Endodermal cell (in vitro differentiated cells): ENCODE data around the gene HOTAIR. TPM values are rescaled to one million over a fixed set of nuclear protein-coding genes. Genes with fewer than 3 reads are reported as not detected.

Experiments used
- DNase-seq: peaks from one replicate; pipeline ENCODE4 v3.0.0-alpha.2; 2017
- H3K27ac ChIP-seq: 2 replicates; pipeline ENCODE4 v1.5.1; 2013; ENCODE audit warnings: mild to moderate bottlenecking, low read depth, low read length, moderate library complexity
- H3K27me3 ChIP-seq: 2 replicates; pipeline ENCODE4 v1.6.1; 2013; ENCODE audit warnings: mild to moderate bottlenecking, low read length, moderate library complexity; ENCODE audit not compliant: insufficient read depth, control insufficient read depth, poor library complexity, severe bottlenecking
- H3K36me3 ChIP-seq: 2 replicates; pipeline ENCODE4 v1.7.0; 2013; ENCODE audit warnings: mild to moderate bottlenecking, low read length, moderate library complexity; ENCODE audit not compliant: control insufficient read depth, insufficient read depth
- H3K4me1 ChIP-seq: one replicate; pipeline ENCODE4 v1.7.0; 2013; ENCODE audit warnings: low read length; ENCODE audit not compliant: control insufficient read depth, insufficient read depth
- H3K4me3 ChIP-seq: 2 replicates; pipeline ENCODE4 v1.5.1; 2013; ENCODE audit warnings: mild to moderate bottlenecking, low read length, moderate library complexity
- H3K9ac ChIP-seq: 2 replicates; pipeline ENCODE4 v1.6.1; 2013; ENCODE audit warnings: mild to moderate bottlenecking, low read length, moderate library complexity; ENCODE audit not compliant: poor library complexity, severe bottlenecking; ENCODE audit errors: extremely low read depth
- H3K9me3 ChIP-seq: 2 replicates; pipeline ENCODE4 v1.6.1; 2013; ENCODE audit warnings: mild to moderate bottlenecking, low read length, moderate library complexity; ENCODE audit not compliant: control insufficient read depth
- H3K27ac Mint-ChIP-seq: 2 replicates; pipeline ENCODE4 v1.8.0; 2020; ENCODE audit warnings: mixed read lengths
- H3K27me3 Mint-ChIP-seq: 2 replicates; pipeline ENCODE4 v1.8.0; 2021; ENCODE audit warnings: mild to moderate bottlenecking, mixed read lengths; ENCODE audit not compliant: insufficient read depth
- H3K36me3 Mint-ChIP-seq: 2 replicates; pipeline ENCODE4 v1.8.0; 2020; ENCODE audit warnings: low read depth, mixed read lengths
- H3K4me1 Mint-ChIP-seq: 2 replicates; pipeline ENCODE4 v1.8.0; 2020; ENCODE audit warnings: mixed read lengths
- H3K4me3 Mint-ChIP-seq: 2 replicates; pipeline ENCODE4 v1.8.0; 2020; ENCODE audit warnings: mild to moderate bottlenecking, moderate library complexity, mixed read lengths
- H3K9me3 Mint-ChIP-seq: 2 replicates; pipeline ENCODE4 v1.8.0; 2020; ENCODE audit warnings: mild to moderate bottlenecking, mixed read lengths
- WGBS, 2 experiments: methylation state at CpG; one replicate each; pipeline versions ENCODE4 v1.1.5 to v1.1.7; 2013; ENCODE audit warnings: missing lambda C conversion rate in 2 of 2, mixed read lengths in 1 of 2; ENCODE audit not compliant: insufficient coverage in 1 of 2, insufficient read length in 1 of 2; 5-methylcytosine and 5-hydroxymethylcytosine counted together
- total RNA-seq, 2 donors: library from RNA; stranded (reverse); fragmentation: NEBNext Ultra II Directional in 1 of 2; extraction: Animal tissue kit (Norgen Biotek cat#: 25700) in 1 of 2; gene quantifications; 2 replicates in 1 of 2; 3 replicates in 1 of 2; pipeline ENCODE4 v1.2.1, GENCODE V29; 2021
- TF ChIP-seq, protein P1 (sequence below): fragments of 200-600 bp; sonication (generic); conservative IDR thresholded peaks from 2 replicates; pipeline ENCODE4 v1.5.0; 2021; ENCODE audit warnings: antibody characterized with exemption, mild to moderate bottlenecking

HOTAIR gene
- total RNA-seq, 2 donors from 2014 or later = not detected

GRCh38 chr12:53983950-53984572, 9.3 kb upstream of the HOTAIR start:
- no peak overlapping the region for H3K27ac Mint-ChIP-seq

DNA sequence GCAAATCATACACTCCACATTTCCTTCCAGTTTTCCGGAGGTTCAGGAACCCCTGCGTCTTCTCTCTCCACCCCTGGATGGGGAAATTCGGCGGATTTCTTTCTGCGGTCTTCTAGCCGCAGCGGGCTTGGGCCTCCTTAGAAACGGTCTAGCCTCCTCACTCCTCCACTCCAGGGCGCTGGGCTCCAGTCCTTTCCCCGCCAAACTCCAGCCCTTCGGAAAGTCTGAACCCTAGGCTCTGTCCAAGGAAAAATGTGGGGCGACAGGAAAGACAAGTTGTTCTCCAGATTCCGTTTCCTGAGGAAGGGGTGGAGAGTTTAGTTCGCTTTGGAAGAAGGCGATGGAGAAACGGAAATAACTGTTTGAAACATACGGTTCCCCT, 8.8 kb upstream of the HOTAIR start:
- H3K4me3 Mint-ChIP-seq = no peak overlapping the region

More at GRCh38 chr12:53983950-53984572, 9.3 kb upstream of the HOTAIR start:
- Histone ChIP-seq H3K9me3 (peaks cover 8% of the 10 kb centered on the region), H3K36me3 (no peaks in the 10 kb centered on the region), H3K9ac (no peak overlapping the region), H3K4me1 (no peaks in the 10 kb centered on the region), H3K27me3 (peaks cover 100% of the 10 kb centered on the region), H3K27ac (no peak overlapping the region), H3K4me3 (no peak overlapping the region)
- no peaks in the 10 kb centered on the region for H3K4me1 Mint-ChIP-seq
- peaks cover 100% of the 10 kb centered on the region for H3K27me3 Mint-ChIP-seq
- peaks cover 16% of the 10 kb centered on the region for H3K9me3 Mint-ChIP-seq
- no peaks in the 10 kb centered on the region for H3K36me3 Mint-ChIP-seq
- peak; percentile 68 for DNase-seq
- H3K4me3 Mint-ChIP-seq = no peak overlapping the region
- WGBS, 2 experiments = 26 to 28% methylated on average over 18 to 30 of the region's 30 CpGs
- TF ChIP-seq, protein P1, sequence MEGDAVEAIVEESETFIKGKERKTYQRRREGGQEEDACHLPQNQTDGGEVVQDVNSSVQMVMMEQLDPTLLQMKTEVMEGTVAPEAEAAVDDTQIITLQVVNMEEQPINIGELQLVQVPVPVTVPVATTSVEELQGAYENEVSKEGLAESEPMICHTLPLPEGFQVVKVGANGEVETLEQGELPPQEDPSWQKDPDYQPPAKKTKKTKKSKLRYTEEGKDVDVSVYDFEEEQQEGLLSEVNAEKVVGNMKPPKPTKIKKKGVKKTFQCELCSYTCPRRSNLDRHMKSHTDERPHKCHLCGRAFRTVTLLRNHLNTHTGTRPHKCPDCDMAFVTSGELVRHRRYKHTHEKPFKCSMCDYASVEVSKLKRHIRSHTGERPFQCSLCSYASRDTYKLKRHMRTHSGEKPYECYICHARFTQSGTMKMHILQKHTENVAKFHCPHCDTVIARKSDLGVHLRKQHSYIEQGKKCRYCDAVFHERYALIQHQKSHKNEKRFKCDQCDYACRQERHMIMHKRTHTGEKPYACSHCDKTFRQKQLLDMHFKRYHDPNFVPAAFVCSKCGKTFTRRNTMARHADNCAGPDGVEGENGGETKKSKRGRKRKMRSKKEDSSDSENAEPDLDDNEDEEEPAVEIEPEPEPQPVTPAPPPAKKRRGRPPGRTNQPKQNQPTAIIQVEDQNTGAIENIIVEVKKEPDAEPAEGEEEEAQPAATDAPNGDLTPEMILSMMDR = no peak

DNA sequence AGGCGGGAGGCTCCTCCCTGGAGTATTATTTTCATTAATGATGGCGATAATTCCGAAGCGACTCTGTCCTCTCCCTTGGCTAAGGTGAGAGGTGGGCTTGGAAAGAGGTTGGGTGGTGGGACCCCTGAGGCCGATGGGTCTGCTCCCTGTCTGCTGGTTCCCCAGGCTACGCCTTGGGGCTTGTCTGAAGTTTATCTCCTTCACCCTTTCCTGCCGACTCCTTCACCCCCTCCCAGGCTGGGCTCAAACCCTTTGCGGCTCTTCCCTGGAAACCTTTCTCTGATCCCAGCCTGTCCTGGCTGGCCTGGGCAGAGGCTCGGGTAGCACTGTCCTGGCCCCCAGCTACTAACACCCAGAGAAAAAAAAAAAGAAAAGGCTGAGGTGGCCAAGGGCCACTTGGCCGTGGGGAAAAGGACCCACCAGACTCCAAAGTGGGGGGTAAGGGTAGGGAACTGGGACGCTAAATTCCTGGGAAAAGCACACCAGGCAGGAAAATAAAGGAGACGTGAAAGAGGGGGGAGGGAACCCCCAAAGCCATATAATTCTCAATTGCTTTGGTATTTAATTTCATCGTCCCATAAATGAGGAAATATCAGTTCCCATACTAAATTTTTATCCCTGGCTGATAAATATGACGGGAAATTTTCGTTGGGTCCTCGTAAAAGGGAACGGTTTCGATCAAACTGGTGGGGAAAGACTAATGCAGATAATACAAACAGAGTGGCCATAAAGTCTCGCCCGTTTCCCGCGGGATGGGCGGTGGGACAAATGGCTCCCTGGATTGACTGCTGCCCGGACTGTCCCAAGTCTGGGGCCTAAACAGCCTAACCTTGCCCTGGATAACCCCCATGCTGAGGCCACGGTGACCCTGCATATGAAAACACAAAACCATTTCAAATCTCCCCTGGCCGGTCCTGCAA, 8.2 kb upstream of the HOTAIR start:
- H3K27me3 Mint-ChIP-seq = peaks cover 100% of the 10 kb centered on the region
- no peak for DNase-seq
- no peak overlapping the region for H3K4me3 Mint-ChIP-seq
- Histone ChIP-seq H3K27ac (no peak overlapping the region), H3K27me3 (peaks cover 100% of the 10 kb centered on the region), H3K4me1 (no peaks in the 10 kb centered on the region), H3K36me3 (no peaks in the 10 kb centered on the region), H3K9ac (no peak overlapping the region), H3K9me3 (peaks cover 8% of the 10 kb centered on the region), H3K4me3 (no peak overlapping the region)
- 43 to 52% methylated on average over 19 to 26 of the region's 26 CpGs for WGBS, 2 experiments
- H3K36me3 Mint-ChIP-seq = no peaks in the 10 kb centered on the region
- no peaks in the 10 kb centered on the region for H3K4me1 Mint-ChIP-seq
- H3K9me3 Mint-ChIP-seq = peaks cover 16% of the 10 kb centered on the region
- no peak overlapping the region for H3K27ac Mint-ChIP-seq
- TF ChIP-seq, protein P1 = no peak

More for the DNA sequence above, 8.8 kb upstream of the HOTAIR start:
- Mint-ChIP-seq H3K27me3 (peaks cover 100% of the 10 kb centered on the region), H3K36me3 (no peaks in the 10 kb centered on the region), H3K9me3 (peaks cover 16% of the 10 kb centered on the region), H3K27ac (no peak overlapping the region), H3K4me1 (no peaks in the 10 kb centered on the region)
- Histone ChIP-seq H3K4me3 (no peak overlapping the region), H3K9me3 (peaks cover 8% of the 10 kb centered on the region), H3K9ac (no peak overlapping the region), H3K4me1 (no peaks in the 10 kb centered on the region), H3K27ac (no peak overlapping the region), H3K36me3 (no peaks in the 10 kb centered on the region), H3K27me3 (peaks cover 100% of the 10 kb centered on the region)
- 8 to 37% methylated on average over 4 to 16 of the region's 17 CpGs for WGBS, 2 experiments
- no peak for DNase-seq
- TF ChIP-seq, protein P1 = no peak
